ENCODE measurements around the gene SVIL. TPM values are rescaled to one million over a fixed set of nuclear protein-coding genes. Genes with fewer than 3 reads are reported as not detected.
"Not testable (repeated sequence)": the region's sequence is repeated elsewhere in the genome, so short reads cannot be mapped to it uniquely, and the experiment has no call there.

The SVIL gene
- total RNA-seq, 4 donors from 2014 or later, result 585 to 1,262 (median 942) TPM

DNA sequence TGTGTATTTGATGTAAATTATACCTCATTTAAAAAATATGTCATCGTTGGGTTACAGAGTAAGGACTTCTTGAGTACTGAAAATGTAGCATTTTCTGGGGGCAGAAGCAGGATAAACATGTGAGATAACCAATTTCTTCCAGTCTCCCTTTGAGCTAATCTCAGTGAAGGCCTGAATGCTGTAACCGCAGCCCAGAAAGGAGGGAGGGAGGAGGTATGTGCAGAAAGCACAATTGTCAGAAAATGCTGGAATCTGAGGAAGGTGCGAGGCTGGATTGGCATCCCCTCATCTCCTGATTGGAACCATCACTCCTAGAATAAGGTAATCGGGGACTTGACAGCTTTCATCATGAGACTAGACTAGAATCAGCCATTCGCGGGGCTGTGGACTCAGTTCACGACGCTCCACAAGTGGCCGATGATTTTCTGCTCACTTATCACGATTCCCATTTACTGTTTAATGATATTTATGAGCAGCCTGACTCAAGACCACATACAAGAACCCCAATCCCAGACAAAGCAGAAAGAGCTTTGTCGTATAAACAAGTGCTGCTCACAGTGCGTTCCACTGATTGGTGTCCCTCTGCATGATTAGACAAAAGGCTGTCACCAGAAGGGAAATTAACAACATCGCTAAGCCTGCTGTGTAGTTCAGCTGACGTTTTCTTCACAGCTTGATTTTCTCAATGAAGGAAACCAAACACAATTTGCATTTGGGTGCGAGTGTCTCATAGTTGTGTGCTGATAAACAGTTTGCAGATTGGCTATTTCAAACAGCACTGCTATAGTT lies 93.2 kb downstream of the SVIL start:
- Histone ChIP-seq H3K27ac (peak overlapping the region in 3 of 4 donors; percentile 14 to 48 (median 22)), H3K27me3 (no peaks in the 10 kb centered on the region), H3K4me3 (no peak overlapping the region), H3K4me1 (peaks cover 8 to 100% (median 13%) of the 10 kb centered on the region in 3 donors), H3K9me3 (no peaks in the 10 kb centered on the region), H3K36me3 (peaks cover 0 to 46% of the 10 kb centered on the region in 2 donors)
- 48 to 52% methylated on average over 9 to 11 of the region's 15 CpGs for WGBS, 2 donors (ENCODE audit: low coverage in 1 of 2)
- no peak for TF ChIP-seq POLR2AphosphoS5 (IDR thresholded peaks at IDR 0.05)
- TF ChIP-seq, protein P1, sequence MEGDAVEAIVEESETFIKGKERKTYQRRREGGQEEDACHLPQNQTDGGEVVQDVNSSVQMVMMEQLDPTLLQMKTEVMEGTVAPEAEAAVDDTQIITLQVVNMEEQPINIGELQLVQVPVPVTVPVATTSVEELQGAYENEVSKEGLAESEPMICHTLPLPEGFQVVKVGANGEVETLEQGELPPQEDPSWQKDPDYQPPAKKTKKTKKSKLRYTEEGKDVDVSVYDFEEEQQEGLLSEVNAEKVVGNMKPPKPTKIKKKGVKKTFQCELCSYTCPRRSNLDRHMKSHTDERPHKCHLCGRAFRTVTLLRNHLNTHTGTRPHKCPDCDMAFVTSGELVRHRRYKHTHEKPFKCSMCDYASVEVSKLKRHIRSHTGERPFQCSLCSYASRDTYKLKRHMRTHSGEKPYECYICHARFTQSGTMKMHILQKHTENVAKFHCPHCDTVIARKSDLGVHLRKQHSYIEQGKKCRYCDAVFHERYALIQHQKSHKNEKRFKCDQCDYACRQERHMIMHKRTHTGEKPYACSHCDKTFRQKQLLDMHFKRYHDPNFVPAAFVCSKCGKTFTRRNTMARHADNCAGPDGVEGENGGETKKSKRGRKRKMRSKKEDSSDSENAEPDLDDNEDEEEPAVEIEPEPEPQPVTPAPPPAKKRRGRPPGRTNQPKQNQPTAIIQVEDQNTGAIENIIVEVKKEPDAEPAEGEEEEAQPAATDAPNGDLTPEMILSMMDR (IDR thresholded peaks at IDR 0.05), result no peak
- TF ChIP-seq EP300 (IDR thresholded peaks at IDR 0.05), result no peak
- no peak for TF ChIP-seq POLR2A (IDR thresholded peaks at IDR 0.05)
- no peak for ATAC-seq

DNA sequence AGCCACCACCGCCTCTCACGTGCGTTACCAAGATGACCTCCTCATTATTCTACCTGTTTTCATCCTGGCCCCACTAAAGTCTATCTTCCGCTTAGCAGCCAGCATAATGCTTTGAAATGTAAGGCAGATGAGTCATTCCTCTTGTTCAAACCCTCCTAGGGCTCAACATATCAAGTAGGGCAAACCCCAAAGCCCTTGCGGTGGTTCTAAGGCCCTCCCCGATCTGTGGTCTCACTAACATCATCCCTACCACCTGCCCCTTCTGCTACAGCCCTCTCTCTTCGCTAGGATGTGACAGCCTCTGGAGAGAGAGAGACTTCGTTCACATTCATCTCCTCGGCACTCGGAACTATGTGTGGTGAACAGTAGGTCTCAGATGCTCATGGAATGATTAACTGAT lies 94.8 kb downstream of the SVIL start:
- Histone ChIP-seq H3K4me3 (no peak overlapping the region), H3K27ac (peak overlapping the region in 2 of 4 donors; percentile 25 to 44), H3K4me1 (peaks cover 16 to 100% (median 21%) of the 10 kb centered on the region in 3 donors), H3K9me3 (no peaks in the 10 kb centered on the region), H3K36me3 (peaks cover 0 to 46% of the 10 kb centered on the region in 2 donors), H3K27me3 (no peaks in the 10 kb centered on the region)
- no peak for TF ChIP-seq EP300 (IDR thresholded peaks at IDR 0.05)
- TF ChIP-seq POLR2A (IDR thresholded peaks at IDR 0.05), result no peak
- TF ChIP-seq, protein P1 (IDR thresholded peaks at IDR 0.05), result no peak
- TF ChIP-seq POLR2AphosphoS5 (IDR thresholded peaks at IDR 0.05), result no peak
- no peak for ATAC-seq
- 77 to 96% methylated on average over 5 to 10 of the region's 10 CpGs for WGBS, 2 donors (ENCODE audit: low coverage in 1 of 2)

DNA sequence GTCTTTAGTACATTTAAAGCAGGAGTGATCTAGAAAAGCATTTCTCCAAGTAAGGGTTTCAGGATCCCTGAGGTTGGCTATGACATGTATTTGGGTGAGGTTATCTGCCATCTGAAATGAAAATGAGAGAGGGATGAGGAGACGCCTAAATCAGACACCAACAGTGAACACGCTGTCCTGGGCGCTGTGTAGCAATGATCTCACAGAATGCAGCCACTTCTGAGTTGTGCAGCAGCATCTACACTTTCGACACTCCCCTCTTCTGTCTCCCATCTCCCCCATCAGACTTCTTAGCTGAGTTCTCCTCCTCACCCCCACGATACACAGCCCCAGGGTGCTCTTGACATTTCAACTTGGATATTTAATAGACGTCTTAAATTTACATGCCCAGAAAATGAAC lies 95.4 kb downstream of the SVIL start:
- ATAC-seq, result no peak
- Histone ChIP-seq H3K27ac (peak overlapping the region in 2 of 4 donors; percentile 18 to 44), H3K36me3 (peaks cover 0 to 46% of the 10 kb centered on the region in 2 donors), H3K4me1 (peaks cover 19 to 100% (median 25%) of the 10 kb centered on the region in 3 donors), H3K9me3 (no peaks in the 10 kb centered on the region), H3K4me3 (no peak overlapping the region), H3K27me3 (no peaks in the 10 kb centered on the region)
- no peak for TF ChIP-seq POLR2A (IDR thresholded peaks at IDR 0.05)
- 59 to 68% methylated on average over 6 of the region's 6 CpGs for WGBS, 2 donors (ENCODE audit: low coverage in 1 of 2)

DNA sequence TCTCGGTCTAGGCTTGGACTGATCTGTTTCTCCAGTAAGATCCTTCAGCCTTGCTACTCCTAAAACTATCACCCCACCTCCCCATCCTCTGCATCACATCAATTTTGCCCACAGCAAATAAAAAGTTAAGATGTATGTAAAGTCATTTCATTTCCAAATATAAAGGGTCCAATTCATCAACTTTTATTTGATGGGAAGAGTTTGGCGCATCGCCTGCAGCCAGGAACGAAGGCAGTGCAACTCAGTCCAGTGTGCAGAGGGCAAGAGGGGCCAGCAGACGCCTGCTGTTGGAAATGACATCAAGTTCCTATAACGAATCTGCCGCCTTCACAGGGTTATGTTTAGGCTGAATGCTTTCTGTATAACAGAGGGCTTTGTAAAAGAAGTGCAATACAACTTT lies 97.0 kb downstream of the SVIL start:
- Histone ChIP-seq H3K4me3 (no peak overlapping the region), H3K4me1 (peaks cover 11 to 96% (median 15%) of the 10 kb centered on the region in 3 donors), H3K27ac (peak overlapping the region in 2 of 4 donors; percentile 35 to 77), H3K36me3 (peaks cover 0 to 42% of the 10 kb centered on the region in 2 donors), H3K9me3 (no peaks in the 10 kb centered on the region), H3K27me3 (no peaks in the 10 kb centered on the region)
- WGBS, 2 donors (ENCODE audit: low coverage in 1 of 2), result 28 to 30% methylated on average over 2 to 7 of the region's 7 CpGs
- no peak for ATAC-seq
- no peak for TF ChIP-seq EP300 (IDR thresholded peaks at IDR 0.05)
- TF ChIP-seq POLR2A (IDR thresholded peaks at IDR 0.05), result no peak
- TF ChIP-seq POLR2AphosphoS5 (IDR thresholded peaks at IDR 0.05), result no peak
- TF ChIP-seq, protein P1 (IDR thresholded peaks at IDR 0.05), result no peak

DNA sequence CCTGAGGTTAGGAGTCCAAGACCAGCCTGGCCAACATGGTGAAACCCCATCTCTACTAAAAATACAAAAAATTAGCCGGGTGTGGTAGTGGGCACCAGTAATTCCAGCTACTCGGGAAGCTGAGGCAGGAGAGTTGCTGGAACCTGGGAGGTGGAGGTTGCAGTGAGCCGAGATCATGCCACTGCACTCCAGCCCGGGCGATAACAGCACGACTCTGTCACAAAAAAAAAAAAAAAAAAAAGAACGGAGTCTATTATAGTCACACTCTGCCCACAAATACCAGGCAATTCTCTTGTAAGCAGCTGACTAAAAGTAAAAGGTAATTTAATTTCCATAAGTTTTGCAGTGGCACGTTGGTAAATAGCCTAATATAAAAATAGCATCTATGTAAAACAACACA lies 98.1 kb downstream of the SVIL start:
- Histone ChIP-seq H3K27ac (peak overlapping the region; percentile 71 to 81 (median 75)), H3K4me1 (peaks cover 11 to 95% (median 12%) of the 10 kb centered on the region in 3 donors), H3K36me3 (peaks cover 0 to 49% of the 10 kb centered on the region in 2 donors)
- not testable (repeated sequence) for H3K27me3 ChIP-seq, H3K4me3 ChIP-seq, H3K9me3 ChIP-seq, ATAC-seq
- 21 to 51% methylated on average over 6 to 7 of the region's 8 CpGs for WGBS, 2 donors (ENCODE audit: low coverage in 1 of 2)
